SIG-M5 (cell line): ENCODE results near the gene MYORG.
"Not testable (repeated sequence)": the region's sequence is repeated elsewhere in the genome, so short reads cannot be mapped to it uniquely, and the experiment has no call there.

Source experiments
- DNase-seq: peaks from one replicate; lab custom pipeline; 2025; lab: John Stamatoyannopoulos, UW

The MYORG gene

GRCh38 chr9:34368796-34369195 lies 7.9 kb downstream of the MYORG start:
- not testable (repeated sequence) for DNase-seq

GRCh38 chr9:34367751-34368410 lies 8.8 kb downstream of the MYORG start:
- not testable (repeated sequence) for DNase-seq

GRCh38 chr9:34366365-34366764 lies 10.3 kb downstream of the MYORG start:
- no peak for DNase-seq

GRCh38 chr9:34365282-34365681 lies 11.4 kb downstream of the MYORG start:
- DNase-seq: no peak

GRCh38 chr9:34363619-34364351 lies 12.9 kb downstream of the MYORG start:
- no peak for DNase-seq

GRCh38 chr9:34362614-34363214 lies 14.0 kb downstream of the MYORG start:
- DNase-seq: no peak

GRCh38 chr9:34352957-34353356 lies 23.7 kb downstream of the MYORG start:
- DNase-seq: not testable (repeated sequence)

- DNase-seq: not testable (repeated sequence)
Observed at GRCh38 chr9:34352122-34352652, 24.5 kb downstream of the MYORG start.

- no peak for DNase-seq
Observed at GRCh38 chr9:34349324-34349723, 27.4 kb downstream of the MYORG start.

GRCh38 chr9:34347800-34348158 lies 28.9 kb downstream of the MYORG start:
- DNase-seq: no peak

- no peak for DNase-seq
Observed at GRCh38 chr9:34346873-34347799, 29.6 kb downstream of the MYORG start.

GRCh38 chr9:34343605-34344004 lies 33.1 kb downstream of the MYORG start:
- no peak for DNase-seq

- no peak for DNase-seq
Observed at GRCh38 chr9:34343090-34343489, 33.6 kb downstream of the MYORG start.

GRCh38 chr9:34341659-34342295 lies 34.9 kb downstream of the MYORG start:
- no peak for DNase-seq

GRCh38 chr9:34338665-34339385 lies 37.9 kb downstream of the MYORG start:
- DNase-seq: no peak

GRCh38 chr9:34338079-34338478 lies 38.6 kb downstream of the MYORG start:
- DNase-seq: not testable (repeated sequence)

GRCh38 chr9:34337403-34337802 lies 39.3 kb downstream of the MYORG start:
- DNase-seq: no peak

GRCh38 chr9:34335376-34335775 lies 41.3 kb downstream of the MYORG start:
- no peak for DNase-seq

GRCh38 chr9:34334916-34335315 lies 41.8 kb downstream of the MYORG start:
- DNase-seq: no peak

GRCh38 chr9:34334337-34334824 lies 42.3 kb downstream of the MYORG start:
- no peak for DNase-seq

GRCh38 chr9:34333836-34334235 lies 42.9 kb downstream of the MYORG start:
- DNase-seq: no peak
